ENCODE data around the gene MAPKAPK2.

DNA sequence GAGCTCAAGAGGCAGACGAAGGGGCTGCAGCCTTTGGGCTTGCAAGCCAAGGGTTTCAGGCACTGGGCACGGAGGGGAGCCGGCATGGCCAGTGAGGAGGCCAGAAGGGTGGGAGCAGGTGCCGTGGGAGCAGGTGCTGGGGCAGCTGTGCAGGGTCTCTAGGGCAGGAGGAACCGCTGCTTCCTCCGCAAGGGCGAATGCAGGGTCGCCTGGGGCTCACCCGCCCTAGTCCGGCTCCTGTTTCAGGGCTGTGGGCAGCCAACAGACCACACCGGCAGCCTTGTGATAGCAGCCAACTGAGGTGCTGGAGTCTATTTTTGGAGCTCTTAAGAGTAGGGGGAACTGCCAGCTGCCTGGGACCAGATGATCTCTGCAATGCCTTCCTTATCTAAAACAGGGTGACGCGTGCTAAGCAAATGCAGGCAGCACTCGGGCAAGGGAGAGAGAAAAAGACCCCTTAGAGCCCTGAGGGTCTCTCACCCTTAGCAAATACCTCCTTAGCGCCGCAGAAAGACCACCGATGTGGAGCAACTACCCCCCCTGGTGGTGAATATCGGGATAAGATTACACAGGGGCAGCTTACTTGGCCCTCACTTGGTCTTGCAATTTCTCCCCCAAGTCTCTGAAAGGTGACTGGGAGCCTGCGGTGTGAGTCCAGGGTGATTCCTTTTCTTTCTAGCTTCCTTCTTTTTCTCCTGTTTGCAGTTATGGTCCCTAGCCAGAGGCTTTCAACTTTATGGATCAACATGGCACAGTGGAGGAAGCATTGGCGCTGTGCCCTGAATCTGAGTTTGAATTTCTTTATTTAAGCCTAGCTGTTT lies 20.7 kb upstream of the MAPKAPK2 start:
- TF ChIP-seq EZH2 (optimal IDR thresholded peaks at IDR 0.05; ENCODE audit: low read depth, low read length) (no peak), CTCF (IDR thresholded peaks at IDR 0.05; ENCODE audit: low read length) (peak; percentile 98)

Measured in MM.1S (cell line).